ENCODE results near the gene SETD3.

Gene SETD3

GRCh38 chr14:99354166-99354875 is 126.3 kb downstream of the SETD3 start:
- DNase-seq (ENCODE audit: extremely low spot score) = no peak
- CTCF ChIA-PET = interaction anchor here (1.2 kb wide), 1 partner anchor 39 kb away, joined by 3 read pairs; no protein-coding TSS in a partner anchor

DNA sequence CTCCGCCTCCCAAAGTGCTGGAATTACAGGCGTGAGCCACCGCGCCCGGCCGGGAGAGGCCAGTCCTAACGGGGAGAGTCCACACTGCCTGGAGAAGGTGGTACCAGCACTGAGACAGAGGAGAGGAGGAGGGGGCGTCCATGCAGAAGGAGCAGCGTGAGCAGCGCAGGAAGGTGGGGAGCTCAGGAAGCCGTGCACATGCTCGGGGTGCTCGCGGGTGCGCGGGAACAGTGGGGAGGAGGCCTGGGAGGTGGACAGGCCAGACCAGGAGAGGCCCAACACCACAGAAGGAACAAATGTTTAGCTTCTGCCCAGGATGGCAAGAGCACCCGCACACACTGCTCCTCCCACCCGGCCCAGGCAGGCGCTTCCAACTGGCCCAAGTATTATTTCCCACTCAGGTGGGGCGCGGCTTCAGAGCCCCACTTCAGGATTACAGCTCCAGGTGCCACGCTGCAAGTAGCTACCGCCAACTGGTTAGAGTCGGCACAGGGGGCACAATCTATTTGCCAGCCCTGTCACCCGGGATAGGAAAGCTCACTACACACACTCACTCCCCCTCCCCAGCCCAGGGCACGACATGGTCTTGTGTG is 127.9 kb downstream of the SETD3 start:
- no peak for TF ChIP-seq CTCF (IDR thresholded peaks at IDR 0.05; ENCODE audit: control extremely low read depth, extremely low read depth, low read depth, missing control alignments)
- POLR2A ChIA-PET = no interaction called here
- CTCF ChIA-PET = interaction anchor here (1.1 kb wide), 1 partner anchor 40 kb away, joined by 3 read pairs; no protein-coding TSS in a partner anchor

More at GRCh38 chr14:99354166-99354875, 126.3 kb downstream of the SETD3 start:
- TF ChIP-seq CTCF (IDR thresholded peaks at IDR 0.05; ENCODE audit: control extremely low read depth, extremely low read depth, low read depth, missing control alignments) = no peak
- POLR2A ChIA-PET = no interaction called here

DNA sequence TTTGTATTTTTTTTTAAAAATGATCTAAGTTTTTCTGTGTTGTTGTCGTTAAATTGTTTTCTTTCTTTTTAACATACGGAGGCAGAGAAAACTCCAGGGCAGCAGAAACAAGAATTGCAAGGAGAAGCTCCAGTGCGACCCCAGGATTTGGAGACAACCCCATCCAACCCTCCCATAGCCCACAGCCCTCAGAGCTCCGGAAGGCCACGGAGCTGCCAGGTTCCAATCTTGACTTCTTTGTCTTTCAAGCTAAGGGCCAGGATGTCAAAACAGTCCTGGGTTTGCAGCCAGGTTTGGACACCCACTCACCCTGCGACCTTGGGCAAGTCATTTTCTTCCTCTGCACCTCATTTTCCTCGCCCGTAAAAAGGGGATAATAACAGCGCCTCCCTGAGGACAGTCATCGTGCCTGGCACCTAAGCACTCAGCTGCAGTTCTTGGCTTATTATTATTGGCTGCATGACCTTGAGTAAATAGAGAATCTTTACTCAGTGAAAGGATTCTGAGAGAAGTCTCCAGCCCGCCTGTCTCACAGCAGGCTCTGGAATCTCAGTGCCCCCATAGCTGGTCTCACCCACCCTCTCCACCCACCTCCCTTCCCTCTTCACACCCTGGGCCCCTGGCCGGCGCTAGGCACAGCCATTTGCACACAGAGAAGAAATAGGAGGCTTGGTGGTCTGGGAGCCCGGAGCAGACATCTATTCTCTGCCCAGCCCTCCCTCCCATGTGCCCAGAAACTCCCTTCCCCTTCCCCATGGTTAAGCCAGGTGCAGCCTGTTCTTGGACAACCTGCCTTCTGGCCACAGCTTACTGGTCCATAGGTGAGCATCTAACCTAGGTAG is 129.3 kb downstream of the SETD3 start:
- ChIA-PET POLR2A (no interaction called here), CTCF (no interaction called here)
- no peak for TF ChIP-seq CTCF (IDR thresholded peaks at IDR 0.05; ENCODE audit: control extremely low read depth, extremely low read depth, low read depth, missing control alignments)
- no peak for DNase-seq (ENCODE audit: extremely low spot score)

More for the DNA sequence above, 127.9 kb downstream of the SETD3 start:
- DNase-seq (ENCODE audit: extremely low spot score) = no peak

- CTCF ChIA-PET = no interaction called here
- POLR2A ChIA-PET = no interaction called here
- no peak for TF ChIP-seq CTCF (IDR thresholded peaks at IDR 0.05; ENCODE audit: control extremely low read depth, extremely low read depth, low read depth, missing control alignments)
- DNase-seq (ENCODE audit: extremely low spot score) = no peak
These were observed 129.9 kb downstream of the SETD3 start for GRCh38 chr14:99350751-99351150.

DNA sequence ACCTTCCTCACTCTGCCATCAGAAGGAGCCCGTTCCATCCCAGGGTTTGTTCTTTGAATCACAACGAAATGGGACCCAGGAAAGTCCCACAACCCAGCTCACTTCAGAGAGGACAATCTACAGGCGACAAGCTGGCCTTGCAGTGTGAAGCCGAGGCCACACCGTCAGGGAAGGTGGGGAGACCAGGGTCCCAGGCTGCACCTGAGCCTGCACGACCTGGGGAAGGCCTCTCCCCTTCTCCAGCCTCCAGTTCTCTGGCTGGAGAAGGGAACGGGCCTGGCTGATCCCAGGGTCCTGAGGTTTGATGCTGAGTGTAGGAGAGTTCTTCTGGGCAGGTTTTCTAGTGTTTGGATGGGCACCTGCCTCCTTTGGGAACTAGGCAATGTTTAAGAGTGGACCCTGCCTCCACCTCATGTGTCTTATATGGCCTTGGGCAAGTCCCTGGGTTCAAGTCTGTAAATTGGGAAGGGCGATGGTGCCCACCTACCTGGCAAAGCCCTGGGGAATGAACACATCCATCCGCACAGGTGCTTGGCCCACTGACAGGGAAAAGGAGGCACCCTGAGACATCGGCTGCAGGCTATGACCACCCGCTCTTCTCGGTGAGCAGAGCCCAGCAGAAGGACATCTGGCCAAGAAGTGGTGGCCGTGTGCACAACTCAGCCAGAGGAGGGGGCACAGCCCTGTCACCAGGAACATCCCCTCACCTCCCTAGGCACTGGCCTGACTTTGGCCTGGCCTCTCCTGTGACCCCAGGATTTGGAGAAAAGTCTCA is 130.8 kb downstream of the SETD3 start:
- no peak for TF ChIP-seq CTCF (IDR thresholded peaks at IDR 0.05; ENCODE audit: control extremely low read depth, extremely low read depth, low read depth, missing control alignments)
- CTCF ChIA-PET = no interaction called here

More for the DNA sequence above, 130.8 kb downstream of the SETD3 start:
- no peak for DNase-seq (ENCODE audit: extremely low spot score)
- POLR2A ChIA-PET = no interaction called here

Measured in GM10248 (cell line).